WTC11 (cell line): ENCODE data around the gene SEMA4A.

Experiments used
- HMGXB4 ChIP-seq: sonication (generic); formaldehyde crosslinking; IDR thresholded peaks from 2 replicates; pipeline ENCODE4 v1.8.1; 2023; ENCODE audit warnings: mild to moderate bottlenecking, moderate library complexity, missing genetic modification reagents
- MXD4 ChIP-seq: fragments of 250-450 bp; sonication (Bioruptor Pico); IDR thresholded peaks from 2 replicates; pipeline ENCODE4 v1.8.0; 2021; ENCODE audit warnings: mild to moderate bottlenecking, moderate library complexity, borderline replicate concordance
- PRDM15 ChIP-seq: sonication (generic); formaldehyde crosslinking; IDR thresholded peaks from 2 replicates; pipeline ENCODE4 v1.8.0; 2022; ENCODE audit warnings: missing genetic modification reagents
- SMAD3 ChIP-seq: sonication (generic); formaldehyde crosslinking; IDR thresholded peaks from 2 replicates; pipeline ENCODE4 v1.8.0; 2022; ENCODE audit warnings: missing genetic modification reagents, mild to moderate bottlenecking, borderline replicate concordance
- TP53 ChIP-seq: sonication (generic); formaldehyde crosslinking; IDR thresholded peaks from 2 replicates; pipeline ENCODE4 v1.8.1; 2023; ENCODE audit warnings: mild to moderate bottlenecking, missing genetic modification reagents

GRCh38 chr1:156157966-156158365, 4.6 kb downstream of the SEMA4A start:
- no peak for TF ChIP-seq TP53 (CRISPR knock-in tag)
- no peak for TF ChIP-seq SMAD3 (CRISPR knock-in tag)
- TF ChIP-seq PRDM15: no peak
- no peak for TF ChIP-seq HMGXB4
- TF ChIP-seq MXD4 (CRISPR knock-in tag): no peak
